ENCODE data around the gene DERL2.

- TF ChIP-seq POLR2A (IDR thresholded peaks at IDR 0.05) (no peak), CTCF (IDR thresholded peaks at IDR 0.05) (no peak)
Measured at GRCh38 chr17:5510771-5511170, 24.8 kb upstream of the DERL2 start.

Data from thyroid gland (tissue), 4 donors.